GM08714 (cell line): ENCODE measurements around the gene NMUR1.

Experiments
- H3K4me3 ChIP-seq: fragments of 200-500 bp; sonication (Bioruptor generic); 2 replicates; pipeline ENCODE4 v1.5.1; 2014; ENCODE audit warnings: mild to moderate bottlenecking, low read length, inconsistent platforms
- ZNF274 ChIP-seq: IDR thresholded peaks from 2 replicates; pipeline ENCODE4 v1.6.1; 2012; ENCODE audit warnings: mild to moderate bottlenecking, low read depth, low read length

Gene NMUR1

DNA sequence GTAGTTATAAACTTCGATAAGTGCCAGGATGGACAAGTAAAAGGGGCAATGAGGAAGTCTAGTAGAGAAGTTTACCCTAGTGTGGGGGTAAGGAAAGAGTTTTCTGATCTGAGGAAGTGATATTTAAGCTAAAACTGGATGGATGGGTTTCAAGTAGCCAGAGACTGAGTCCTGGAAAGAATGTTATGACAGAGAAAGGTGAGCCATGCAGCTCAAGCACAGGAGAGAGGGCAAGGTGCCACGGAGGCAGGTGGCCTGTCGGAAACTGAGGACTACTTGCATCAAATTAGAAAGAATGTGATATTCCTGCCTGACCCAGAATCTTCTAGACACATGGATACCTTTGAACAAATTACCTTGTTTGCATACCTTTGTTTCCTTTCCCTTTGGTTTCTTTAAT lies 26.5 kb downstream of the NMUR1 start:
- no peak overlapping the region for H3K4me3 ChIP-seq
- no peak for TF ChIP-seq ZNF274

DNA sequence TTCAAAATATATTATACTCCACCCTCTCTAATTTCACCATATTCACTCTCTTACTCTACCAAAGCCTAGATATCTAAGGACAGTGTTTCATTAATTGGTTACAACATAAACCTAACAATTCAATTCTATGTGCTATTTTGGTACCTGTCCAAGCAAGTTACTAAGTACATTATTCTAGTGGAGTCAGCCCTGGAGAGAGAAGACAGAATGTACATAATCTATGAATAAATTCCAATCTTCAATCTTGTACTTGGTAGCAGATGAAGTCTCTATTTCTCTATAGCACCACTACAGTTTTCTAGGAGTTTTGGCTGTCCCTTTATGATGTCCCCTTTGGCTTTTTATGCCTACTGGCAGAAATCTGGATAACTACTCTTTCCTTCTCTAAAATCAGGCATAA lies 27.6 kb downstream of the NMUR1 start:
- H3K4me3 ChIP-seq, result no peak overlapping the region
- TF ChIP-seq ZNF274, result no peak

- no peak overlapping the region for H3K4me3 ChIP-seq
- TF ChIP-seq ZNF274, result no peak
Observed at GRCh38 chr2:231497651-231498050, 32.6 kb downstream of the NMUR1 start.

DNA sequence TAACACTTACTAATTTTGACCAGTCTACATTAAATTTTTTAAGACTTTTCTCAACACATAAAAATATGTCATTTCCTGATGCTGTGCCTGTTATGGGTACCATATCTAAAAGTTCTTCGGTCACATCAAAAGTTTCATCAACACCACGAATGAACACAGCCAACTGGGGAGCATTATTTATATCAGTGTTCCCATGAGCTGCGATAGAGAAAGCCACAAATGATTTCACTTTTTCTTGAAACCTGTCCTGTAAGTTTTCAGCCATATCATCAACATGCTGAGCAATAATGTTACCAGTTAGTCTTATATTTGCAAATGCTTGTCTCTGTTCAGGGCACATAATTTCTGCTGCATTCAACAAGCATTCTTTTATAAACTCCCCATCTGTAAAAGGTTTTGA lies 35.6 kb downstream of the NMUR1 start:
- no peak overlapping the region for H3K4me3 ChIP-seq

DNA sequence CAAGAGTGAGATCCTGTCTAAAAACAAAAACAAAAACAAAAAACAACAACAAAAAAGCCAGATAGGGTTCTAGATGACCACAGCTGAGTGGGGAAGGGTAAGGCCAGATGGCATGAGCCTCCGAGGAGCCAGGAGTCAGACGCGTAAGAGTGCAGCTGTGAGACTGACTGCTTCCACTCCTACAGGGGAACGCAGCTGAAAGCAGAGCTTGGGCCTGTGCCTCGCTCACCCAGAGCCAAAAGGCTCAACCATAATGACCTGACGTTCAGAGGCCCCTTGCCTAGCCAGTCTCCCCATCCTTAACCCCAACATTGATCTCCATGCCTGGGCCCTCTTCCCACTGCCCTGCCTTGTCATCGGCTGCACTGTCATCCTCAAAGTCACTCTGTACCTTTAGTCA lies 39.4 kb downstream of the NMUR1 start:
- H3K4me3 ChIP-seq, result no peak overlapping the region
- TF ChIP-seq ZNF274, result no peak

More for the DNA sequence above, 35.6 kb downstream of the NMUR1 start:
- TF ChIP-seq ZNF274, result no peak

DNA sequence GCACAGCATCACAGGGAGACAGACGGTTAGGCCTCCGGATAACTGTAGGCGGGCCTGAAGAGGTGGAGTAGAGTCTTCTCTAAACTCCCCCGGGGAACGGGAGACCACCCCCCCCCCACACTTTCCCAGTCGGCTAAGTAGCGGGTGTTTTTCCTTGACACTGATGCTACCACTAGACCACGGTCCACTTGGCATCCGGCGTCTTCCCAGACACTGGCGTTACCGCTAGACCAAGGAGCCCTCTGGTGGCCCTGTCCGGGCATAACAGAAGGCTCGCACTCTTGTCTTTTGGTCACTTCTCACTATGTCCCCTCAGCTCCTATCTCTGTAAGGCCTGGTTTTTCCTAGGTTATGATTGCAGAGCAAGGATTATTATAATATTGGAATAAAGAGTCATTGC lies 40.3 kb downstream of the NMUR1 start:
- no peak for TF ChIP-seq ZNF274
- no peak overlapping the region for H3K4me3 ChIP-seq

GRCh38 chr2:231488331-231488730 lies 41.9 kb downstream of the NMUR1 start:
- H3K4me3 ChIP-seq, result no peak overlapping the region
- TF ChIP-seq ZNF274, result no peak

GRCh38 chr2:231486851-231487596 lies 43.2 kb downstream of the NMUR1 start:
- H3K4me3 ChIP-seq, result no peak overlapping the region
- TF ChIP-seq ZNF274, result no peak

- H3K4me3 ChIP-seq, result peak overlapping the region; percentile 24; the same call in 1 of the 2 replicates
- no peak for TF ChIP-seq ZNF274
Observed at GRCh38 chr2:231483398-231484329, 46.6 kb downstream of the NMUR1 start.

DNA sequence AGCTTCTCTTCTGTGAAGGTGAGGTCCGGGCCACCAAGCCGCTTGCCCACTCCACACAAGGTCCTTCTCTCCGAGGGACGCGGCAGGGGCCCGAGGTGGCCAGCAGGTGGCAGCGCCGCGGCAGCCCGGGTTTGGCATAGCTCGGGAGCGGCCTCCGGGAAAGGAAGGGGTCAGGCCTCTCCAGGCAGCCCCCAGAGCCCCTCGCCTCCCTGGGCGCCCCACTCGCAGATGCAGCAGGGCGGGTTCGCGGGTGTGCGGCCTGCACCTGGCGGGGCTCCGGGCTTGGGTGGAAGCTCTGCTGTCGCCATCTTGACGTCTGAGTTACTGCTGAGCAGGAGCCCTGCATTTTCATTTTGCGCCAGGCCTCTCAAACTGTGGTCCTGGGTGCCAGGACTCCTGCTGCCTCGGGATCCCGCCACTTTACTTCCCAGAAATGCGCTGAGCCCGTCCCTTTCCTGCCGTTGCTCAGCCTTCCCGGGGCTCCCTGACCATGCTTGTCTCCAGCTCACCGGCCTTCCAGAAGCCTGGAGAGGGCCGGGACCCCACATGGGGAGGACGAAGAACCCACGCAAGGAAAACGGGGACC lies 47.3 kb downstream of the NMUR1 start:
- no peak for TF ChIP-seq ZNF274
- H3K4me3 ChIP-seq, result peak overlapping the region; percentile 24; the same call in 1 of the 2 replicates

DNA sequence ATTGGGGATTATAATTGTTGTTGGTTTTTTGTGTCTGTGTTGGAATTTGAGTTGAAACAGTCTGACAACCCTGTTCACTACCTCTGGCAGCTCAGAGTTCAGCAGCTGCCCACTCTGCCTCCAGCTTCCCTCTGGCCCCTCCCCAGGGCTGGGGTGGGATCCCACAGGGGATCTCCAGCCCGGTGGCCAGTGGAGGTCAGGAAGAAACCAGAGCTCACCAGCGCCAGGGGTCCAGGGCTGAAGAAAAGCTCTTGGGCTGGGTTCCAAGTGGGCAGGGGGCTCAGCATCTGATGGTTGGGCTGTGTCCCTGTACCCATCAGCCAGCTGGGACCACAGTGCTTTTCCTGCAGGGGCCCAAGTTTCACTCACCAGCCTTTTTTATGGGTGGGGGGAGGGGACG lies 49.5 kb downstream of the NMUR1 start:
- no peak overlapping the region for H3K4me3 ChIP-seq
- TF ChIP-seq ZNF274, result no peak

- no peak for TF ChIP-seq ZNF274
- no peak overlapping the region for H3K4me3 ChIP-seq
Observed at GRCh38 chr2:231479455-231479854, 50.8 kb downstream of the NMUR1 start.

- no peak overlapping the region for H3K4me3 ChIP-seq
- no peak for TF ChIP-seq ZNF274
Observed at GRCh38 chr2:231476920-231477319, 53.3 kb downstream of the NMUR1 start.

GRCh38 chr2:231475965-231476364 lies 54.3 kb downstream of the NMUR1 start:
- TF ChIP-seq ZNF274, result no peak
- H3K4me3 ChIP-seq, result no peak overlapping the region
